Esophagus squamous epithelium (tissue), 5 donors: ENCODE results near the gene NECTIN1. TPM values are rescaled to one million over a fixed set of nuclear protein-coding genes. Genes with fewer than 3 reads are reported as not detected.

Source experiments
- DNase-seq: peaks from one replicate; lab custom pipeline; 2025; lab: John Stamatoyannopoulos, UW
- H3K27ac ChIP-seq, 4 donors: fragments of 200-600 bp; sonication (generic); one replicate each; pipeline ENCODE4 v1.5.1; 2016 to 2019; ENCODE audit warnings: mild to moderate bottlenecking in 1 of 4
- H3K27me3 ChIP-seq, 4 donors: fragments of 200-600 bp; sonication (generic); 1 replicate in 3 of 4; 2 replicates in 1 of 4; pipeline versions ENCODE4 v1.5.1 to v1.6.0; 2017 to 2021; ENCODE audit warnings: antibody characterized with exemption in 1 of 4
- H3K36me3 ChIP-seq, 3 donors: fragments of 200-600 bp; sonication (generic); one replicate each; pipeline ENCODE4 v1.5.1; 2016 to 2019
- H3K4me1 ChIP-seq, 3 donors: fragments of 200-600 bp; sonication (generic); one replicate each; pipeline ENCODE4 v1.5.1; 2017 to 2019
- H3K4me3 ChIP-seq, 4 donors: fragments of 200-600 bp; sonication (generic); 1 replicate in 3 of 4; 2 replicates in 1 of 4; pipeline ENCODE4 v1.5.1; 2016 to 2019; ENCODE audit warnings: mild to moderate bottlenecking in 2 of 4, moderate library complexity in 1 of 4
- H3K9me3 ChIP-seq, 3 donors: fragments of 200-600 bp; sonication (generic); one replicate each; pipeline ENCODE4 v1.5.1; 2016 to 2019
- POLR2A ChIP-seq, 4 donors: fragments of 450-650 bp; IDR thresholded peaks; one replicate each; pipeline ENCODE4 v1.6.1; 2017; ENCODE audit warnings: antibody characterized with exemption in 4 of 4, mild to moderate bottlenecking in 4 of 4, moderate library complexity in 3 of 4
- WGBS, 2 donors: methylation state at CpG; one replicate each; pipeline ENCODE4 v1.1.5; 2018; 5-methylcytosine and 5-hydroxymethylcytosine counted together
- intact Hi-C: fragments of 100-400 bp; cut with DNase I; formaldehyde crosslinking; loops from one replicate; pipeline ENCODE4 v1.15.0; 2022
- total RNA-seq, 4 donors: library from RNA; depleted of rRNA; stranded (reverse); fragments of >200 nt; gene quantifications; one replicate each; pipeline ENCODE4 v1.1.0, GENCODE V29; 2016
- TF ChIP-seq, protein P1 (sequence below), 6 experiments: fragments of 450-650 bp in 4 of 6; fragments of 200-600 bp in 2 of 6; sonication (generic) in 2 of 6; IDR thresholded peaks; one replicate each; pipeline ENCODE4 v1.5.1; 2016 to 2019; ENCODE audit warnings: antibody characterized with exemption in 6 of 6, mild to moderate bottlenecking in 4 of 6, moderate library complexity in 4 of 6
- donor health status: DM: yes; HTN: yes; CAD: no.

Gene NECTIN1
- total RNA-seq, 4 donors from 2014 or later = 72.5 to 163 (median 117) TPM

DNA sequence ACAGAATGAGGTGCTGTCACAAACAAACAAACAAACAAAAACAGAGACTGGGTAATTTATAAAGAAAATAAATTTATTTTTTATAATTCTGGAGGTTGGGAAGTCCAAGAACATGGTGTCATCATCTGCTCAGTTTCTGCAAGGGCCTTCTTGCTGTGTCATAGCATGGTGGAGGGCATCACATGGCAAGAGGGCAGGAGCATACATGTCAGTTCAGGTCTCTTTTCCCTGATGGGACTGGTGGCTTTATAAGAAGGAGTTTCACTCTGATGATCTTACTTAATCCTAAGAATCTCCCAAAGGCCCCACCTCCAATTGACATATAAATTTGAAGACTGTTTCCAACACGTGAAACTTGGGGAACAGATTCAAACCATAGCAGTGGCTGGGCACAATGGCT is 135.7 kb downstream of the NECTIN1 start:
- no peak for DNase-seq
- TF ChIP-seq, protein P1, sequence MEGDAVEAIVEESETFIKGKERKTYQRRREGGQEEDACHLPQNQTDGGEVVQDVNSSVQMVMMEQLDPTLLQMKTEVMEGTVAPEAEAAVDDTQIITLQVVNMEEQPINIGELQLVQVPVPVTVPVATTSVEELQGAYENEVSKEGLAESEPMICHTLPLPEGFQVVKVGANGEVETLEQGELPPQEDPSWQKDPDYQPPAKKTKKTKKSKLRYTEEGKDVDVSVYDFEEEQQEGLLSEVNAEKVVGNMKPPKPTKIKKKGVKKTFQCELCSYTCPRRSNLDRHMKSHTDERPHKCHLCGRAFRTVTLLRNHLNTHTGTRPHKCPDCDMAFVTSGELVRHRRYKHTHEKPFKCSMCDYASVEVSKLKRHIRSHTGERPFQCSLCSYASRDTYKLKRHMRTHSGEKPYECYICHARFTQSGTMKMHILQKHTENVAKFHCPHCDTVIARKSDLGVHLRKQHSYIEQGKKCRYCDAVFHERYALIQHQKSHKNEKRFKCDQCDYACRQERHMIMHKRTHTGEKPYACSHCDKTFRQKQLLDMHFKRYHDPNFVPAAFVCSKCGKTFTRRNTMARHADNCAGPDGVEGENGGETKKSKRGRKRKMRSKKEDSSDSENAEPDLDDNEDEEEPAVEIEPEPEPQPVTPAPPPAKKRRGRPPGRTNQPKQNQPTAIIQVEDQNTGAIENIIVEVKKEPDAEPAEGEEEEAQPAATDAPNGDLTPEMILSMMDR (IDR thresholded peaks at IDR 0.05) = no peak
- TF ChIP-seq POLR2A (IDR thresholded peaks at IDR 0.05) = no peak
- H3K9me3 ChIP-seq = peaks cover 0 to 8% (median 0%) of the 10 kb centered on the region in 3 donors
- H3K4me1 ChIP-seq = peaks cover 26 to 67% (median 27%) of the 10 kb centered on the region in 3 donors
- peak overlapping the region in 3 of 4 donors; percentile 73 to 92 (median 82) for H3K27ac ChIP-seq
- intact Hi-C loops = no loop called here
- H3K36me3 ChIP-seq = no peaks in the 10 kb centered on the region
- no peaks in the 10 kb centered on the region for H3K27me3 ChIP-seq
- no peak overlapping the region for H3K4me3 ChIP-seq
- 44 to 50% methylated on average over 1 of the region's 1 CpG for WGBS, 2 donors

DNA sequence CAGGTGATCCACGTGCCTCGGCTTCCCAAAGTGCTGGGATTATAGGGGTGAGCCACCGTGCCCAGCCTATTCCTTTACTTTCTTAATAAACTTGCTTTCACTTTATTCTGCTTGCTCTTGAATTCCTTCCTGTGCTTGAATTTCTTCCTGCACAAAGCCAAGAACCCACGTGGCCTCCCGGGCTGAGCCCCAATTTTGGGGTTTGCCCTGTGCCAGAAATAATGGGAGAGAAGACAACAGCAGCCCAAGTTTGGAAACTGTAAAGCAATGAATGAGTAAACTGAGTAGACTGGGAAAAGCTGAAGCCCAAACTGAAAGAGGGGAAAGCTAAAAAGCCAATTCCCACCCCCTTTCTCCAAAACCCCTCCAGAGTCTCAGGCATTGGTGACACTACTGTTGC is 136.4 kb downstream of the NECTIN1 start:
- H3K9me3 ChIP-seq = peaks cover 0 to 8% (median 0%) of the 10 kb centered on the region in 3 donors
- WGBS, 2 donors = 27 to 31% methylated on average over 5 of the region's 5 CpGs
- H3K36me3 ChIP-seq = no peaks in the 10 kb centered on the region
- no peak for TF ChIP-seq POLR2A (IDR thresholded peaks at IDR 0.05)
- TF ChIP-seq, protein P1 (IDR thresholded peaks at IDR 0.05) = no peak
- H3K27me3 ChIP-seq = no peaks in the 10 kb centered on the region
- H3K27ac ChIP-seq = peak overlapping the region; percentile 55 to 92 (median 78)
- H3K4me1 ChIP-seq = peaks cover 26 to 69% (median 27%) of the 10 kb centered on the region in 3 donors
- intact Hi-C loops = no loop called here
- peak overlapping the region in 1 of 4 donors; percentile 5 for H3K4me3 ChIP-seq
- no peak for DNase-seq

DNA sequence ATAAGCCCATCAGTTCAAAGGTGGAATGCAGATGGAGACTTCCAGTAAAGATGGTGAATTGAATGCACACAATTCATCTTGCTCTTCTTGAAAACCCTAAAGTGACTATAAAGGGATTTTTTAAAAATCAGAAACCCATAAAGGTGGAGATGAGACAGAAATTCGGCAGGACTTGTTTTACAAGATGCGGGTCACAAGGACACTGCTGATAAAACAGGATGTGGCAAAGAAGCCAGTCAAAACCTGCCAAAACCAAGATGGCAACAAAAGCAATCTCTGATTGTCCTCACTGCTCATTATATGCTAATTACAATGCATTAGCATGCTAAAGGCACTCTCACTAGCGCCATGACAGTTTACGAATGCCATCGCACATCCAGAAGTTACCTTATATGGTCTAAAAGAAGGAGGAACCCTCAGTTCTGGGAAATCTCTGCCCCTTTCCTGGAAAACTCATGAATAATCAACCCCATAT is 137.1 kb downstream of the NECTIN1 start:
- Histone ChIP-seq H3K4me1 (peaks cover 26 to 72% (median 27%) of the 10 kb centered on the region in 3 donors), H3K36me3 (no peaks in the 10 kb centered on the region), H3K27me3 (no peaks in the 10 kb centered on the region), H3K4me3 (no peak overlapping the region), H3K9me3 (peaks cover 0 to 8% (median 0%) of the 10 kb centered on the region in 3 donors), H3K27ac (peak overlapping the region; percentile 73 to 92 (median 82))
- 70 to 72% methylated on average over 5 of the region's 5 CpGs for WGBS, 2 donors
- intact Hi-C loops = no loop called here
- no peak for TF ChIP-seq POLR2A (IDR thresholded peaks at IDR 0.05)
- TF ChIP-seq, protein P1 (IDR thresholded peaks at IDR 0.05) = no peak
- no peak for DNase-seq

DNA sequence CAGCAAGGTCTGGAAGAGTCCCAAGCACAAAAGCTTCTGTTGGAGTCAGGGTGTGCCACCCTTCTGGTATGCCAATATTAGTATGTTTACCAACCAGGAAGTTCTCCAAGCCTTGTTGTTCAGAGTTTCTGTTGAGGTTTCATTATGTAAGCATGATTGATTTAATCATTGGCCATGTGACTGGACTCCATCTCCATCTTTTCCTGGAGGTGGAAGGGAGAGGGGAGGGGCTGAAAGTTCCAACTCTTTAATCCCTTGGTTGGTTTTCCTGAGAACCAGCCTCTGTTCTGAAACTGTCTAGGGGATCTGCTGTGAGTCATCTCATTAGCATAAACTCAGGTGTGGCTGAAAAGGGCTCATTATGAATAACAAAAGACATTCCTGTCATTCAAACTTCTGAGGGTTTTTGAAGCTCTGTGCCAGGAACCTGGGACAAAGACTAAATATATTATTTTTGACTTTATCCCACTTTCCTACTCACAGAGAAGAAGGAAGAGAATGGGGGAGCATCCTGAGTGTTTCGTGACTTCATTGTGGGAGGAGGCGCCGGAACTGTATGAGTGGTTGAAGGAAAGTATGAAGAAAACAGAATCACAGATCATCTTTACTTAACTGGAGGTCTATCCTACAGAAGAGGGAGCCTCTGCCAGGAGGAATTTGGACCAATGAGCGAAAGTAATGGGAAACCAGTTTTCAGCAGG is 138.2 kb downstream of the NECTIN1 start:
- H3K9me3 ChIP-seq = peaks cover 0 to 8% (median 0%) of the 10 kb centered on the region in 3 donors
- no peaks in the 10 kb centered on the region for H3K27me3 ChIP-seq
- TF ChIP-seq, protein P1 (IDR thresholded peaks at IDR 0.05) = no peak
- TF ChIP-seq POLR2A (IDR thresholded peaks at IDR 0.05) = no peak
- H3K4me3 ChIP-seq = no peak overlapping the region
- no peaks in the 10 kb centered on the region for H3K36me3 ChIP-seq
- intact Hi-C loops = no loop called here
- no peak for DNase-seq
- H3K27ac ChIP-seq = peak overlapping the region; percentile 73 to 92 (median 82)
- H3K4me1 ChIP-seq = peaks cover 26 to 82% (median 27%) of the 10 kb centered on the region in 3 donors
- 52 to 86% methylated on average over 4 of the region's 4 CpGs for WGBS, 2 donors

DNA sequence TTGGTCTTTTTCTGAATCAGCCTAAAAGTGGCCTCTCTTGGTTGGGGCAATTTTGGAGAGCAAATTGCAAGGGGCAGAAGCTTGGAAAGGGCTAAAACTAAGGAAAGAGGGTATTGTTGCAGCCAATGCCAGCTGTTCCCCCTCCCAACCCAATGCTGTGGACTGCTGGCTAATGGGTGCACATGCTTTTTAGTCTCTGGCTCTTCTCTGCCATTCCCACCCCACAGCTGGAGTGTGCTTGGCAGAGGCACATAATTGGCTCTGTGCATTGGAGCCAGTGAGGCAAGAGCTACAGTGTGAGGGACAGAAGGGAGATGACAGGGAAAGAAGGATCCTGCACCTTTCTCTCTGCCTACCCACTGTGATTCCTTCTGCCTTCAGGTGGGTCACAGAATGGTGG is 140.0 kb downstream of the NECTIN1 start:
- DNase-seq = no peak
- intact Hi-C loops = no loop called here
- Histone ChIP-seq H3K27me3 (peaks cover 0 to 16% (median 0%) of the 10 kb centered on the region in 4 donors), H3K9me3 (peaks cover 0 to 8% (median 0%) of the 10 kb centered on the region in 3 donors), H3K4me1 (peaks cover 41 to 85% (median 41%) of the 10 kb centered on the region in 3 donors), H3K4me3 (no peak overlapping the region), H3K36me3 (no peaks in the 10 kb centered on the region), H3K27ac (peak overlapping the region; percentile 73 to 92 (median 82))
- TF ChIP-seq, protein P1 (IDR thresholded peaks at IDR 0.05) = no peak
- TF ChIP-seq POLR2A (IDR thresholded peaks at IDR 0.05) = no peak
